GM12878 (cell line): Measurements from ENCODE around the gene RAD51.
A peak's percentile ranks its signal among the peaks of the same experiment; 100 is the strongest.

Experiments used
- CEBPB ChIP-seq, 2 experiments: fragments of 150-350 bp in 1 of 2; IDR thresholded peaks; 2 replicates each; pipeline ENCODE4 v1.6.1; 2012 to 2014; ENCODE audit warnings: low read depth in 2 of 2, low read length in 2 of 2, borderline replicate concordance in 1 of 2, inconsistent platforms in 1 of 2
- CTCF ChIP-seq, 3 experiments: IDR thresholded peaks in 2 of 3; conservative IDR thresholded peaks in 1 of 3; 2 replicates each; pipeline ENCODE4 v1.5.1; 2011; ENCODE audit warnings: low read depth in 3 of 3, low read length in 3 of 3, mild to moderate bottlenecking in 3 of 3, control low read depth in 2 of 3, moderate library complexity in 2 of 3, inconsistent platforms in 1 of 3, mixed read lengths in 1 of 3; ENCODE audit not compliant: control insufficient read depth in 2 of 3, insufficient read depth in 1 of 3; ENCODE audit errors: extremely low read depth in 1 of 3
- HDGF ChIP-seq: fragments of 450-650 bp; IDR thresholded peaks from 2 replicates; pipeline ENCODE4 v1.6.1; 2016; ENCODE audit warnings: antibody characterized with exemption
- NFIC ChIP-seq: IDR thresholded peaks from 2 replicates; pipeline ENCODE4 v1.6.1; 2012; ENCODE audit warnings: low read depth, mild to moderate bottlenecking, inconsistent platforms, low read length, moderate library complexity
- NFYB ChIP-seq: IDR thresholded peaks from 2 replicates; pipeline ENCODE4 v1.6.1; 2011; ENCODE audit warnings: low read depth, mild to moderate bottlenecking, low read length, improper control_type of control experiment, moderate library complexity; ENCODE audit not compliant: insufficient read depth
- TCF12 ChIP-seq: IDR thresholded peaks from 2 replicates; pipeline ENCODE4 v1.6.1; 2011; ENCODE audit warnings: low read depth, mild to moderate bottlenecking, low read length
- USF2 ChIP-seq: IDR thresholded peaks from 2 replicates; pipeline ENCODE4 v1.6.1; 2011; ENCODE audit warnings: low read depth, low read length, improper control_type of control experiment, borderline replicate concordance
- TF ChIP-seq, protein P1 (sequence below): IDR thresholded peaks from 2 replicates; pipeline ENCODE4 v1.6.1; 2012; ENCODE audit warnings: low read depth, low read length, improper control_type of control experiment

- TF ChIP-seq NFIC (no peak), CTCF (IDR thresholded peaks at IDR 0.05 in 2 of 3, conservative IDR thresholded peaks at IDR 0.05 in 1 of 3; ENCODE audit: control insufficient read depth in 2 of 3, extremely low read depth in 1 of 3, insufficient read depth in 1 of 3, low read depth in 3 of 3, low read length in 3 of 3) (no peak), CEBPB (IDR thresholded peaks at IDR 0.05; ENCODE audit: borderline replicate concordance in 1 of 2, low read depth in 2 of 2, low read length in 2 of 2) (no peak), USF2 (no peak), HDGF (no peak), NFYB (0 out of 2 replicates have a peak, but pooled peaks have one; percentile 15), TCF12 (no peak)
- TF ChIP-seq, protein P1, sequence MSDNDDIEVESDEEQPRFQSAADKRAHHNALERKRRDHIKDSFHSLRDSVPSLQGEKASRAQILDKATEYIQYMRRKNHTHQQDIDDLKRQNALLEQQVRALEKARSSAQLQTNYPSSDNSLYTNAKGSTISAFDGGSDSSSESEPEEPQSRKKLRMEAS: no peak
Measured at GRCh38 chr15:40762919-40763800, 68.2 kb downstream of the RAD51 start.
